Transverse colon (tissue), 3 donors: ENCODE results near the gene SLC24A3.

ENCODE experiments used
- CTCF ChIP-seq, 5 experiments: fragments of 200-600 bp in 3 of 5; fragments of 450-650 bp in 2 of 5; sonication (generic) in 3 of 5; IDR thresholded peaks; 1 replicate in 2 of 5; 2 replicates in 3 of 5; pipeline ENCODE4 v1.5.1; 2016 to 2017; ENCODE audit warnings: antibody characterized with exemption in 5 of 5, inconsistent platforms in 3 of 5, mild to moderate bottlenecking in 2 of 5, moderate library complexity in 1 of 5
- POLR2A ChIP-seq: fragments of 450-650 bp; IDR thresholded peaks from one replicate; pipeline ENCODE4 v1.6.1; 2016; ENCODE audit warnings: antibody characterized with exemption, mild to moderate bottlenecking, moderate library complexity

GRCh38 chr20:19218411-19218810 is 6.0 kb downstream of the SLC24A3 start:
- TF ChIP-seq POLR2A, result no peak
- TF ChIP-seq CTCF (IDR thresholded peaks at IDR 0.05), result no peak
